SW480 (cell line): Measurements from ENCODE around the gene SCUBE1.

Experiments used
- DNase-seq: peaks from one replicate; pipeline ENCODE4 v3.0.0-alpha.2; 2016; ENCODE audit warnings: low spot score

Gene SCUBE1

DNA sequence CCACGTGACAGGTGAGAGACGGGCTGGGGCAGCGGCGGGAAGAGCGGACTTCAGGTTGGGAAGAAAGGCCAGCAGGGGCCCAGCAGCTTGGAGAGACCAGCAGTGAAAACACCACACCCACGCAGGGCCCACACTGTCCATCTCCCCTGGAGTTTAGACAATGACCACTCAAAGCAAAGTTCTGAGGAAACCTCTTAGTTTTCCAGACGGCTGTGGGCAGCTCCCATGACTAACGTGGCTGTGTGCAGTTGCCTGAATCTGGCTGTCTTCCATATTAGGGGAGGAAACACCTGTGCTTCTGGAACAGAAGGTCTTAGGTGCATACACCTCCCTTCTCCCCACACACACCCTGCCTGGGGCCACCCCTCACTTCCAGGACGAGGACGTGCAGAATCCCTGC is 85.6 kb downstream of the SCUBE1 start:
- no peak for DNase-seq

DNA sequence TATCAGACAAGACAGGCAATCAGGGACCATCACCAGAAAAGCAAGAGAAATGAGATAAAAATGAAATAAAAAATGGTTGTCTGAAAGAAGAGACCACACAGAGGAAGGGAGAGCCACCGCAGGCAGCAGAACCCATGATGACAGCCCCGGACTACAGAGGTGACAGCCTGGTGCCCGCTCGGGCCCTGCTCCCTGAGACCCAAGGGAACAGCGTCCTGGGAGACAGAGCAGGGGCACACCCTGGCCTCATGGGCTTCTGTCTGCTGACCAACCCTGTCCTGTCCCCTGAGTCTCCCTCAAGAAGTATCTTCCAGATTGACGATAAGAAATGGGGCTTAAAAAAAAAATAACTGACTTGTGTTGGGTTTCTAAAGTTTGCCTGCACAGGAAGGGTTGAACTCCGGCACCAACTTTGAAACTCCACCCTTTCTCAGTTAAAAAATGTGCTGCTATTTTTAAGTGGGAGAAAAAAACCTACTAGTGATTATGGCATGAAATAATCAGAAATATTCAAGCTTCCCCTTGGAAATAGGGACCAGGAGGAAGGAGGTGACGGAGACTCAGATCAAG is 86.1 kb downstream of the SCUBE1 start:
- no peak for DNase-seq

DNA sequence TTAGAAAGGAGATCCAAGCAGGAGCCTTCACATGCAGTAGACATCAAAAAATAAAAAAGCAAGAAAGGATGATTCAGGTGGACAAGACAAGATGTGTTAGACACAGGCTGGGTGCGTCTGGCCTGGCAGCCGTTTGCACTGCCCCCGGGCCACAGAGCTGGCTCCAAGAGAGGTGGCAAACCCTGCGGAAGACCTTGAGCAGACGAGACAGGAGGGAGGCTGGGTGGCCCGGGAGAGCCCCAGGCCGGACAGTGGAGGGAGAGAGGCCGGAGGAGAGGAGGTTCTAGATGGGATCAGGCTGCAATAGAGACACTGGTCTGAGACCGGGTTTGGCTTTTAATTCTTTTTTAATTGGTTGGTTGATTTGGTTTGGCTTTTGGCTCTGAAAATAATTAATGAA is 86.6 kb downstream of the SCUBE1 start:
- DNase-seq = no peak

DNA sequence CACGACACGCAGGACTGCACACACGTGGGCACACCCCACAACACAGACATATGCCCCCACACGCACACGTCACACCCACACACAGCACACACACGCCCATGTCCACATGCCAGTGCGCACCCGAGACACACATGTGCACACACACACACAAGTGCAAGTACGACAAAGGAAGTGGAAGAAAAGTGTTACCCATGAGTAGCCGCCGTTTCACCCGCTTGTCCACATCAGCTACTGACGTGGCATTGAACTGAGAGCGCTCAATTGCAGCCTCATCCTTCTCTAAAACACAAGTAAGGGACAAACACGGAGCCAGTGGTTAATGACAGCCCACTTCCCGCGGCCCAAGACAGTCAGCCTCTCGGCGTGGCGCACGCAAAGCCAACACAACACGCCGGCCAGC is 87.9 kb downstream of the SCUBE1 start:
- DNase-seq = no peak

DNA sequence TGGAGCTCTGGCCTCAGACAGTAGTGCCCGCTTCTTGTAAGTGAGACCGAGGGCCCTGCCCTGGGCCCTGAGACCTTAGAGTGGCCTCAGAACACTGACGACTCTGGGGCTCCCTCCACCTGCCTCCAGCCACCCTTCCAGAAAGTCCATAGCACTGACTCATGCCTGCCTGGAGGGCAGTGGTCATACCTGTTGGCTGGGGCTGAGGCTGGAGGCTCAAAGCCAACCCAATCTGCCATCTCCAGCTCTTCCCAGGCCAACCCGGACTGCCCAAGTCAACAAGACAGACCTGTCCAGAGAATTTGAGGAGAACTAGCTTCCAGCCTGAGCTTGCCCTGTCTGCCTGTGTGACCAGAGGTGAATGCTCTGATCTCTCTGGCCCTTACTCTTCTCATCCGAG is 89.3 kb downstream of the SCUBE1 start:
- DNase-seq = no peak

DNA sequence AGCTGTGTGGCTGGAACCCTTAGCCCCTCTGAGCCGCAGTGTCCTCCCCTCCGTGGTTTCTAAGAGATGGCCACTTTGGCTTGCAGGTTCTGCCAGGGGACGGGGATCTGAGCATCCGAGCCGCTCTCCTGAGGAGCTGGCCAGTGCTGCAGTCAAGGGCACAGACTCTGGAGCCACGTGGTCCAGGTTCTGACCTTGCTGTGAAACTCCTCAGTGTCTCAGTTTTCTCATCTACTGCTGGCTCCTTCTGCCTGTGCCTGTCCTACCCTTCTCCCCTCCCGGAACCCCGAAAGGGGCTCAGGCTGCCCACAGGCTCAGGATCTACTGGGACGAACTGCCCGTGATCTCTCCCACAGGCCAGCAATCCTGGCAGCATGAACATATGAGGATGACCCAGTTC is 90.9 kb downstream of the SCUBE1 start:
- DNase-seq = no peak

DNA sequence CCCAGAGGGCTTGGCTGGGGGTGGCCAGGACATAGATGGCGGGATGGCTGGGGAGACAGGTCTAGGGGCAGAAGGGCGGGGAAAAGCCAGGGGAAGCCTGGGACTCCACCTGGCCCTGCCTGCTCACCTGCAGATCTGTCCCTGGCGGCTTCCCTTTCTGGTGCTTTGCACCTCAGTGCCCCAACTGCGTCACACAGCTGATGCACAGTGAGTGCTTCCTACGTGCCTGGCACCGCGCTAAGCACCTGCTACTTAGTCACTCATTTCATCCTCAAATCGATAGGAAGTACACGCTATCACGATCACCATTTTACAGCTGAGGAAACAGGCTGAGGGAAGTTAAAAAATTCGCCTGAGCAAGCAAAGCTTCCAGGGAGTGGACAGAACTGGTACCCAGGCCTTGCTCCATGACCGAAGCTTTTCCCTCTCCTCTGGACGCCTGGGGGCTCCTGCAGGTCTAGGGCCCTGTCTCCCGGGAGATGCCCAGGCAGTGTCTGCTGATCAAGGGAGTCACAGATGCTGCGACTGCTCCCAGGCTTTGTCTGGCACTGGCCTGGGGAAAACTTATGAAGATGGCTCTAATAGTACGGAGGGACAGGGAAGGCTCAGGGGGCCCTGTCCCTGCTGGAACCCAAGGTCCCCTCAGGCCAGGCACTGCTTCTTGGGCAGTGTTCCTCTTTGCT is 93.2 kb downstream of the SCUBE1 start:
- DNase-seq = no peak

DNA sequence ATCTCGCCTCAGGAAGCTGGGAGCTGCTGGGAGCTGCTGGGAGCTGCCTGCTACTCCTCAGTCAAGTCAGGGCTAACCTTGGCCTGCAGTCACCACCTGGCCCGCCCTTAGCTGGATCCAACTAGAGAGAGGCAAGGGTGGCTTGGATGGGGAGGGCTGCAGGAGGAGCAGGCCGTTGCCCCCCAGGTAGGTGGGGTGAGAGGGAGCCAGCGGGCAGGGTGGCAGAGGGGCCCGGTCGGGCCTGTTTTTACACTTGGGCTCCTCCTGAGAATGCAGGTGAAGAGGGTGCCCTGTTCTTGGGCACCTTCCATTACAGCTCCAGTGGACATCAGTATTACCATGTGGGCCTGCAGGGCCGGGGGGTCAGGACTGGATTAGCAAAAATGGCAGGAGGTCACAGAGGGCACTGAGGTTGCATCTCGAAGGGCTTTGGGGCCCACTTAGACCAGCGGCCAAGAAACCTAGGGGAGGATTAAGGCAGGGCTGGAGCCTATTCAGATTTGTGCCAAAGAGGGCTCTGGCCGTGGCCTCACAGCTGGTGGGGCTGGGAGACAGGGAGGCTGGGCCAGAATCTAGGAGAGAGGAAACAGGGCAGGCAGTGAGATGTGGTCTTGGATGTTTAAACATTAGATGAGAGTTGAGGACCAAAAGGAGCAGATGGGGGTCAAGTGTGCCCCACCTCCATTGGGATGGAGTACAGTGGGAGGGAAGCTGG is 95.5 kb downstream of the SCUBE1 start:
- no peak for DNase-seq

DNA sequence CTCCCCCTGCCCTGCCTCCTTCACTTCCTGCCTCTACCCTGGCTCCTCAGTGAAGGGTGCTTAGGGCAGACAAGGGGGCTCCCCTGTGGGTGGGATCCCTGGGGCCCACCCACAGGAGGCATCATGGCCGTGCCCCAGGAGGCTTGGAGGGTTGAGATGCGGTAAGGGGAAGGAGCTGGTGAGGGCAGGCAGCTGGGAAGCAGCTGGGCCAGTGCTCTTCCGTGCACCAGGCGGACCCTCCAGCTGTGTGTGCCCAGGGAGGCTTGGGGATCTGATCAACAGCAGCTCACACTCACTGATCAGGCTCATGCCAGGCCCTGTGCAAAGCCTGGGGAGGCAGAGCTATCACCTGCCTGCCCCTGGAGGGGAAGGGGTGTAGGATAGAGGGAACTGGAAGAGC is 97.0 kb downstream of the SCUBE1 start:
- DNase-seq = no peak

DNA sequence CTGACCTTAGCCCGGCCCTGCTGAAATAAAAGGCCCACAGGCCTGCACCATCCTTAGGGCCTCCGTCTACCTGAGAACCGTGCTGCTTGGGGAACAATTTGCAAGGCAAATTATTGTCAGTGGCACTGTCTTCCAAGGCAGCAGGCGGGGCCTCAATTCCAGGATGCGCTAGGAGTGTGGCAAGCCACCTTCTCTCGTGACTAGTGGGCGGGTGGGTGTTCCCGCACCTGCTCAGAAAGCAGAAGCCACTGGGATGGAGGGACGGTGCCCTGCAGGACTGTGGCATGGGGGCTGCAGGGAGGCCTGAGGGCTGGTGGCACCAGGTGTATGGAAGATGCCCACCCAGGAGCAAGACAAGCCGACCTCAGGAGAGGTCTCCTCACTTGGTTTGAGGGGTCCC is 97.5 kb downstream of the SCUBE1 start:
- DNase-seq = no peak

DNA sequence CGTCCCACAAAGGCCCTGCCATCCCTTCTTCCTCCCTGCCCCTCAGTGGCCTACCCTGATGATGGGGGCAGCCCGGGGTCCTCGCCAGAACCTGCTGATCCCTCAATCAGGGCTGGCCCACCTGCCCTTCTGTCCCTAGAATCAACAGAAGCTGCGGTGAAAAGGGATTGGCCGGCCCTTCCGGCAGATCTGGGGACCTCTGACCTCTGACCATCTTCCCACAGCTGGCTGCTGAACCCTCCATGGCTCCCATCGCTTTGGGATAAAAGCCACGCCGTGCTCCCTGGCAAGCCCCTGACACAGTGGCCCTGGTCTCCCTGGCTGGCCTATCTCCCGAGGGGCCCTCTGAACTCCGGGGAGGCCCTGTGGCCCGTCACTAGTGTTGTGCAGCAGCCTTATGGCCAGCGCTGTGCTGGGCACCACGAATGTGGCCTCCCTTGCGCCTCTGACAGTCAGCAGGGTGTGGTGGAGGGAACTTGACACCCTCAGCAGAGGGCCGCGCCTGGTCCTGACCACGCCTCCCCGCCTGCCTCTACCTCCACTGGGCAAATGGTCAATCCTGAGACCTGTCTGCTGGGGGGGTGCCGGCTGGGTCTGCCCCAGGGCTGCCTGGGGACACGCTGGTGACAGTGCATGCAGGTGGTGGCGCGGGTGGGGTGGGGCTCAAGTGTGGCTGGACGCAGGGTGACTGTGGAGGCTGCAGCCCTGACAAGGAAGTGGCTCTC is 98.2 kb downstream of the SCUBE1 start:
- no peak for DNase-seq

DNA sequence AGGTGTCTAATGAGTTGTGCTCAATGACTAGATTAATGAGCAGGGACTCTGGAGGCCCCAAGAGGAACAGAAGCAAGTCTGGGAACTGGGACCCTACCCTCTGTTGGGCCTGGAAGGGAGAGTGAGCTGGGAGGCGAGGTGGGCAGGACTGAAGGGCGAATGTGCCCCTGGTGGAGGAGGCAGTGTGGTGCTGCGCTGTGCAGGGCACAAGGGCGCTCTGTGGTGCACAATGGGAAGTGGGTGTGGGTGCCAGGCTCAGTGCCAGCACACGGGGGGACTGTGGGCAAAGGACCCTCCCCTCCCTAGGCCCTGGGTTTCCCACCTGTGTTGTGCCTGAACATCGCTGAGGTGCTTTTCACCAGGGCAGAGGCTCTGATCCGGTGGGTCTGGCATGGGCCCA is 98.8 kb downstream of the SCUBE1 start:
- no peak for DNase-seq

DNA sequence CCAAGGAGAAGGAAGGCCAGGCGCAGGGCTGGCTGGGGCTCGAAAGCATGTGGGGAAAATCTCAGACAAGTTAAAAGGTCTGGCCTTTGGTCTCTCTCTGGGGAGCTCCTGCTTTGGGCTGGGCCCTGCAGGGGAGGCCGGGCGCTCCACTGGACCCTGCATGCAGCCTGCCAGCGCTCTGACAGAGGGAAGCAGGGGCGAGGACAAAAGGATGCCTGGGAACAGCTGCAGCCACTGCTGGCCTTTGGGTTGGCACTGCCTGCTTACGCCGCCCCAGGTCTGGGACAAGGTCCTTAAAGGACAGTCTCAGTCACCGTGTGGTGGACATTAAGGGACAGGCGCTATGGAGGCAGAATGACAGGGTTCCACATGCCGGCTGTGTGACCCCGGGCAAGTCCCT is 99.8 kb downstream of the SCUBE1 start:
- no peak for DNase-seq

DNA sequence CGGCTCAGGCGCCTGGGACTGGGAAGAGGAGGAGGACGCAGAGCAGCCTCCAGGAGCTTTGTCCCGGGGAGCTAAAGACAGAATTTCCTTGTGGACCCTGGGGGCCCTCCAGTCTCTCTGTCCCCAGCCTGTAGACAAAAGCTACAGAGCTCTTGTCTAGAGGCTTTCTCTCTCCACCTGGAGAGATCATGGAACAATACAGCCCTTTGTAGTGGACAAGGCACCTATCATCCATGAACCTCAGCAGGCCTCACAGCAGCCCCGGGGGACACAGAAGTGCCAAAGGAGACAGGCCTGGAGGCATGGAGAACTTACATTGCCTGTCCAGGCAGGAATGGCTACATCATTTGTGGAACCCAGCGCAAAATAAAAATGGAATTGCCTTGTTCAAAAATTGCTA is 100.5 kb downstream of the SCUBE1 start:
- no peak for DNase-seq

DNA sequence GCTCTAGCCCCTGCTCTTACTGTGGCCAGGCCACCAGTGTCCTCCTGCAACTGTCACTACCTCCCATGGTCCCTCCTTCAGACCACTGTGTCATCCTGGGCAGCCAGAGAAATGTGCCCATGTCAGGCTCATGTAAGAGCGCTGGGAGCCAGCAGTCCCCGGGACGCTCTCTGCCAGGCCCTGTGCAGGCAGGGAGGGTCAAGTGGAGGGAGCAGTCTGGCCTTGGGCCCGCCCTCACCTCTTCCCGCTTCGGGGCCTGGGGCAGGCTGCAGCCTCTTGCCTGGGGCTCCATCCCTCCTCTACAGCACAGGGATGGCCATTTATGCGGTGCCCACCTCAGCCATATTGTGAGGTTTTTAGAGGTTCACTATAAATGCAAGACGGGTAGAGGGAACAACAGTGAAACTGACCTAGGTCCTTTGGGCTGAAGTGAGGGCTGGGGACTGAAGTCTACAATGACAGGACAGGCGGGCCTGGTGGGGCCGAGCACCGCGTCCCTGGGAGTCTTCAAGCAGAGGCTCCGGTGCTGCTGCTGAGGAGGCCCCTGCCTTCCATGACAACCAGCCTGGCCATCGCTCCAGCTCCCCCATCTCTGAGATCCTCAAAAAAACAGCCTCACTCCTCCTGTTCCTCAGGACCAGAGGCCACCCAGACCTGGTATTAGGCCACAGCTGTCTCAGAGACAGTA is 101.3 kb downstream of the SCUBE1 start:
- DNase-seq = no peak

DNA sequence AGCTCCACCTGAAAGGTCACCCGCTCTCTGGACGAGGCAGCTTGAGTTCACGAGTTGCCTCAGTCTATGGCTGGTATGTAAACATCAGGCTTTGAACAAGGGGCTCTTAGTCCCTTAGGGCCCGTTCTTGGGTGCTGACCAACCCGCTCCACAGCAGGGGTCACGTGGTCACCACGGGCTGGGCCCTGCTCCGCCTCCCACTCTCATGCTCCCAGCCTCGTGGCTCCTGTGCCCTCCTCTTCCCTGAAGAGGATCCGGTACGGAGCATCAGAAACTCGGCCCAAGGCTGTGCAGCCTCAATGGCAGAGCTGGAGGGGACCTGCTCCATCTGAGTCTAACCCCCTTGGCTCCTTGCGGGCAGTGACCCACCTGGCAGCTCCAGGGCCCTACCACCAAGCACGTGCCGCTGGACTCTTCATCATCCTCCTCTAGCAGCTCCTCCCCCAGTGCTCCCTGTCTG is 102.0 kb downstream of the SCUBE1 start:
- DNase-seq = no peak

DNA sequence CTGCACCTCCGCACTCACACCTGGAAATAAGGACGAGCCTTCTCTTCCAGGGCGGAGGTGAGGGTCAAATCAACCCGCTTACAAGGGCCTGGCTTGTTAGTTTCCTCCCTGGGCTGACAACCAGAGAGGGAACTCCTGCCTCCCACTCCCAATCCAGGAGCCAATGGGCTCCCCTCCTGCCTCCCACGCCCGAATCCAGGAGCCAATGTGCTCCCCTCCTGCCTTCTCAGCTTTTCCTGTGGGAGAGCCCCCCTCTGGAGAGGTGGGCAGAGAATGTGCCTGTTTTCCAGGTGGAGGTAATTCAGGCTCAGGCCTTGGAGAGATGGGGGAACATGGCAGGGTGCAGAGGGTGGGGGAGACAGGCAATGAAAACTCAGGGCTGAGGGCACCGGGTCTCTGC is 102.6 kb downstream of the SCUBE1 start:
- no peak for DNase-seq

DNA sequence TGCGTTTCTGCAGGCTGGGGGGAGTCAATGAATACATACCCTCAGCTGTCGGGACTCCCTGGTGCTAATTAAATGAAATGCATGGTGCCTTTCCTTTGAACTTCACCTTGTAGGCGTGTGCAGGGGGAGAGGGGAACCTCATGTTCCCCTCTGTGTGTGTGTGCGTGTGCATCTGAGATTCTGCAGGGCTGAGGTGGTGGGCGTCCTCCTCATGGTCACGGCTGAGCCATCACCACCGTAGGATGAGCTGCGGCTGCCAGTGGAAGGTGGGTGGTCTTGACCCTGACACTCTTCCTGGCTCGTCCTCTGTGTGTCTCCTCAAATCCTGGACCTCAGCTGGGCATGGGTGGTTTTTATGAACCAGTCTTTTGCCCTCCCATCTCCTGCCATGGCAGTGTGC is 103.2 kb downstream of the SCUBE1 start:
- DNase-seq = no peak

DNA sequence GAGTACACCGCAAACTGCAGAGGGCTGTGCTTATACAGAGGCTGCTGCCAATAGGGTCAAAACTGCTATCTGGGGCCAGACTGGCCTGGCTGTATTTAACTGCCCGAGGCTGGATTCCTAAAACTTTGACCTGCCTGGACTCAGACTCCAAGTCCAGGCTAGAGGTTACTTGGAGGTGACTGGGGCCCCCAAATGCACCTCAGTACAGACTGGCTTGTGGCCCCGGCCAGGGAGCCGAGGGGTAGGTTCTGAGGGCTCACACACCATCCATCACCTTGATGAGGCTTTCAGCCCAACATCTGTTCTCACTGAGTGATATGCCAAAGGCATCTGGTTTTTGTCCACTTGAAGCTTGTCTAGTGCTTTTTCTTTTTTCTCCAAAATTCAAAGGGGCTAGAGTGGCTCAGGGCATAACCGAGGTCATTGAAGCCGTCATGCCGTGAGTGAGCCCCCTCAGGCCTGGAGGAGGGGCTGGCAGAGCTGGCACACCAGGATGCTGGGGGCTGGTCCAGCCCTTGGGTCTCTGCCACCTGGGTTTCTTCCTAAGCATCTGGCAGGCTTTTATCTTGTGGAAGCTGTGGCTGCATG is 103.9 kb downstream of the SCUBE1 start:
- no peak for DNase-seq

DNA sequence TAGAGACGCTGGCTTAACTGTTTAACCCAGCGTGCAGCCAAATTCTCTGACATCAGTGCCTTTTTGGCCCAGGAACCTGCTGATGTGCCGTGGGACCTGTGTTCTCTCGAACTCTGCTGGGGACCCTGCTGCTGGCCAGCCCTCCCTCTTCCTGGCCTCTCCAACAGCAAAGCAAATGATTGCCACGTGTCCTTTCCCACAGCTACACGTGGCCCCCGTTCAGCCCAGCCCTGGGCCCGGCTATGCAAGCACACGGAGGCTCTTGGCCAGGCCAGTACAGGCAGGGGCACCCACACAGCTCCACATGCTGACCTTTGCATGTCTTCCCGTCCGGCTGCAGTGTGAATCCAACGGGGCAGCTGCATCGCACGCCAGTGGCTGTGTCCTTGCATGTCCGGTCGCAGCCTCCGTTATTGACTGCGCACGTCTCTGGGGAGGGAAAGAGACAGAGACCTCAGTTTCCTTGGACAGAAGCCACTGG is 104.6 kb downstream of the SCUBE1 start:
- DNase-seq = no peak

DNA sequence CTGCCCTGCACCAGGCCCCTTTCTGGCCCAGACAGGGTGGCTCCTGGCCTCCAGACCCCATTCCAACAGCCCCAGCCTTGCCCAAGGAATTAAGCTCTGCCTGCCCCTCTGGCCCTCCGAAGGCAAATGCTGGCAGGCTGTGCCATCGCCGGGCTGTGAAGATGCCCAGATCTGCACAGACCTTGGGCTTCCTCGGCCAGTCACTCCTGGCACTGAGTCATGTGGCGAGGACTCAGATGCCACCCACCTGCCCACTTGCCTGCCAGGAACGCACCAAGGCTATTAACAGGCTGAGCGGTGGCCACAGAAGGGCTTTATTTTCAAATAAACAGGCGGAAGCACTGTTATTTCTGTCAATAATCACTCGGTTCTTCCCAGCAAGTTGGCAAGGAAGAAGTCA is 105.9 kb downstream of the SCUBE1 start:
- no peak for DNase-seq
